ENCODE measurements around the gene MIB2. TPM values are rescaled to one million over a fixed set of nuclear protein-coding genes. Genes with fewer than 3 reads are reported as not detected.

MIB2 gene
- total and polyA plus RNA-seq, 10 of the 15 experiments (the other 5 are each of a cell fraction or from before 2014, with no cell fraction given), result 0.42 to 26.8 (median 10.9) TPM; not detected in 1

DNA sequence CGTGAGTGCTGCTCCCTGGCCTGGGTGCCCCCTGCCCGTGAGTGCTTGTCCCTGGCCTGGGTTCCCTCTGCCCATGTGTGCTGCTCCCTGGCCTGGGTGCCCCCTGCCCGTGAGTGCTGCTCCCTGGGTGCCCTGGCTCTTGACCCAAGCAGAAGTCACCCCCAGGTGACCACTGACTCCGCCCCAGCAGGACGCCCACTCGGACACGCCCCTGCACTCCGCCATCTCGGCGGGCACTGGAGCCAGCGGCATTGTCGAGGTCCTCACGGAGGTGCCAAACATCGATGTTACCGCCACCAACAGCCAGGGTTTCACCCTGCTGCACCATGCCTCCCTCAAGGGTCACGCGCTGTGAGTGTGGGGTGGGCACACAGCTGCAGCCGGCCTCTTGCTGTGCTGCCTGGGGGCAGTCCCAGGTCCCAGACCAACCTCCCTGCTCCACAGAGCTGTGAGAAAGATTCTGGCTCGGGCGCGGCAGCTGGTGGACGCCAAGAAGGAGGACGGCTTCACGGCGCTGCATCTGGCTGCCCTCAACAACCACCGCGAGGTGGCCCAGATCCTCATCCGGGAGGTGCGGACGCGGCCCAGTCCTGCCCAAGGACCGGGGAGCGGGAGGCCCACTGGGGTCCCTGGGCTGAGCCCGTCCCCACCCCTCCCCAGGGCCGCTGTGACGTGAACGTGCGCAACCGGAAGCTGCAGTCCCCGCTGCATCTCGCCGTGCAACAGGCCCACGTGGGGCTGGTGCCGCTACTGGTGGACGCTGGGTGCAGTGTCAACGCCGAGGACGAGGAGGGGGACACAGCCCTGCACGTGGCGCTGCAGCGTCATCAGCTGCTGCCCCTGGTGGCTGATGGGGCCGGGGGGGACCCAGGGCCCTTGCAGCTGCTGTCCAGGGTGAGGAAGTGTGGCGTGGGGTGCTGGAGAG lies 12.8 kb downstream of the MIB2 start:
- H4K20me1 ChIP-seq (ENCODE audit: control insufficient read depth, insufficient read depth), result no peaks in the 10 kb centered on the region
- no peak overlapping the region for H3K4me3 ChIP-seq
- in situ Hi-C loops (cut with MboI) (no loop called here), intact Hi-C loops (cut with micrococcal nuclease; ENCODE audit: unreplicated experiment) (no loop called here)
- no peak overlapping the region for H3K9ac ChIP-seq (ENCODE audit: control insufficient read depth, insufficient read depth, low read length)
- 81% methylated on average over 39 of the region's 53 CpGs for WGBS (ENCODE audit: insufficient coverage, insufficient replicate concordance, low lambda C conversion rate, missing lambda C conversion rate)
- FAIRE-seq (no peak), ATAC-seq (no peak), DNase-seq (ENCODE audit: low read depth, low spot score) (no peak)
- H3K4me2 ChIP-seq (ENCODE audit: control insufficient read depth, insufficient read depth), result no peak overlapping the region
- ChIA-PET SMC1A (ENCODE audit: uncharacterized antibody, unreplicated experiment) (interaction anchor here (1.2 kb wide), 2 partner anchors 12 to 25 kb away, joined by 3 read pairs; no protein-coding TSS in a partner anchor), CTCF (interaction anchor here (1.2 kb wide), 1 partner anchor 13 kb away, joined by 4 read pairs; the partner anchor contains the start of gene MIB2), POLR2A (interaction anchor here (1.4 kb wide), 1 partner anchor 13 kb away, joined by 8 read pairs; the partner anchor contains the start of gene MIB2), RAD21 (ENCODE audit: unreplicated experiment) (interaction anchor here (0.8 to 1.3 kb wide), 2 partner anchors 13 to 172 kb away, joined by 3 to 4 read pairs; partner anchors contain the start of gene MIB2)
- H3K9me3 ChIP-seq (replicated peaks; ENCODE audit: control insufficient read depth, insufficient read depth, low read length), result no peaks in the 10 kb centered on the region
- H3K4me1 ChIP-seq (ENCODE audit: control insufficient read depth, insufficient read depth, low read length), result no peaks in the 10 kb centered on the region
- H3K27me3 ChIP-seq (replicated peaks in 1 of 2; ENCODE audit: control insufficient read depth in 2 of 2, insufficient read depth in 2 of 2, low read length in 1 of 2), result peaks cover 0 to 2% of the 10 kb centered on the region in 2 experiments; a peak in 2 of 4 replicates
- BruUV-seq (replicated peaks), result no TSS peak
- H2AFZ ChIP-seq (ENCODE audit: control insufficient read depth, low read depth, low read length), result no peak overlapping the region
- H3K27ac ChIP-seq (ENCODE audit: control insufficient read depth, insufficient read depth), result no peak overlapping the region
- H3K79me2 ChIP-seq (ENCODE audit: control insufficient read depth, insufficient read depth, low read length), result no peaks in the 10 kb centered on the region
- no peaks in the 10 kb centered on the region for H3K36me3 ChIP-seq (ENCODE audit: control insufficient read depth in 2 of 2, insufficient read depth in 2 of 2, low read length in 1 of 2)
- TF ChIP-seq POLR2A (IDR thresholded peaks at IDR 0.05; ENCODE audit: low read depth, low read length) (peak; percentile 10; the same call in 1 of the 2 replicates), HSF1 (IDR thresholded peaks at IDR 0.05; ENCODE audit: low read depth, low read length) (no peak)
